Measurements from ENCODE around the gene RIT2.

Gene RIT2

DNA sequence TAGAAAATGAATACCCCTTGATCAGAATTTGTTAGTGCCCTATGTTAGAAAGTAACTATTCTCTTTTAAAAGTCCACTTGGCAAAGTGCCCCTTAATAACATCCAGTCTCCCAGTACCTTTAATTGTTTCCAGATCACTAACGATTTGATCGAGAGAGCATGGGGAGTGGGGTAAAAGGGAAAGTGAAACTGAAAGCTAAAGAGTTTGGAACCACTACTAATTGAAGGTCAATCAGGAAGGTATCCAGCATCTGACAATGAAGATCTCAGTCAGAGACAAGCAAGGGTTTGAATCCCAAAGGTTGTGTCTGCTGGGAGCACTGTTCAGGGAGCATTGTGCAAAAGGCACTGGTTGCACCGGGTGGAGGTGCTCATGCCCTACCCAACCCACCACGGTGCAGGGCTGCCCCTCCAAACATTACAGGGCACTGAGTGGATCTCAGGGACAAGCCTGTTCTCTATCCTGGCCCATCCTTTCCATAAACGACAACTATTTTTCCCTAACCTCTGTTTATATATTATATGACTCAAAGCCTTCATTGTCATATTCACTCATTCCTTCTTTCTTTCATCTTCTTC, 14.6 kb upstream of the RIT2 start:
- Histone ChIP-seq H3K9me2 (ENCODE audit: low read depth, low read length) (no peaks in the 10 kb centered on the region), H3K4me3 (ENCODE audit: low read depth, low read length, poor library complexity, severe bottlenecking) (no peak overlapping the region), H3K27me3 (ENCODE audit: insufficient read depth, low read length) (no peaks in the 10 kb centered on the region), H3K27ac (ENCODE audit: low read depth, low read length, poor library complexity, severe bottlenecking) (no peak overlapping the region), H3K36me3 (ENCODE audit: insufficient read depth, low read length) (no peaks in the 10 kb centered on the region), H3K4me1 (ENCODE audit: insufficient read depth, low read length, severe bottlenecking) (no peaks in the 10 kb centered on the region), H3K79me2 (ENCODE audit: insufficient read depth, low read length) (no peaks in the 10 kb centered on the region), H2AFZ (ENCODE audit: low read length) (no peak overlapping the region), H3K9ac (ENCODE audit: low read length) (no peak overlapping the region), H3K9me3 (ENCODE audit: low read length) (no peaks in the 10 kb centered on the region), H3K4me2 (ENCODE audit: low read length) (no peak overlapping the region), H4K20me1 (ENCODE audit: insufficient read depth, low read length) (no peaks in the 10 kb centered on the region), H3F3A (ENCODE audit: insufficient read depth, low read length) (no peaks in the 10 kb centered on the region)
- no peak for TF ChIP-seq EZH2 (IDR thresholded peaks at IDR 0.05; ENCODE audit: borderline replicate concordance, low read length)
- no peak for TF ChIP-seq CTCF (IDR thresholded peaks at IDR 0.05; ENCODE audit: low read length)

DNA sequence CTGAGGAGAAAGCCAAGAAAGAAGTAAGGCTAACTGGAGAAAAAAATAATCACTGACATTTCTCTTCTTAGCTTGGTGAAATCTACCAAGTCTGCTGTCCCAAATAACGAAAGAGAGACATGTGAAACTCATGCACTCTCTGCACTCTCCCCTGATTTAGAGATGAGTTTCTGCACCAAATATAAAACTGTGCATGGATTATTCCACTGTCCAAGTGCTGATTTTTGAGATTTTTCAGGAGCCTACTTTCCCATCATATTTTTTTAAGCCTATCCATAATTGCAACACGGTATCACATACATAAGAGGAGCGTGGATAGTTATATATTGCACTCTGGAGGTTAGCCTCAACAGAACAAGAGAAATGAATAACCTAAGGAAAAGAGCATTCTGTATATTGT, 10.0 kb upstream of the RIT2 start:
- Histone ChIP-seq H3K27me3 (ENCODE audit: insufficient read depth, low read length) (no peaks in the 10 kb centered on the region), H2AFZ (ENCODE audit: low read length) (no peak overlapping the region), H3K79me2 (ENCODE audit: insufficient read depth, low read length) (no peaks in the 10 kb centered on the region), H3K9me2 (ENCODE audit: low read depth, low read length) (no peaks in the 10 kb centered on the region), H4K20me1 (ENCODE audit: insufficient read depth, low read length) (no peaks in the 10 kb centered on the region), H3K9me3 (ENCODE audit: low read length) (no peaks in the 10 kb centered on the region), H3F3A (ENCODE audit: insufficient read depth, low read length) (no peaks in the 10 kb centered on the region), H3K9ac (ENCODE audit: low read length) (no peak overlapping the region), H3K27ac (ENCODE audit: low read depth, low read length, poor library complexity, severe bottlenecking) (no peak overlapping the region), H3K4me3 (ENCODE audit: low read depth, low read length, poor library complexity, severe bottlenecking) (no peak overlapping the region), H3K36me3 (ENCODE audit: insufficient read depth, low read length) (no peaks in the 10 kb centered on the region), H3K4me2 (ENCODE audit: low read length) (no peak overlapping the region), H3K4me1 (ENCODE audit: insufficient read depth, low read length, severe bottlenecking) (no peaks in the 10 kb centered on the region)
- no peak for TF ChIP-seq CTCF (IDR thresholded peaks at IDR 0.05; ENCODE audit: low read length)
- TF ChIP-seq EZH2 (IDR thresholded peaks at IDR 0.05; ENCODE audit: borderline replicate concordance, low read length) = no peak

- Histone ChIP-seq H3K9me3 (ENCODE audit: low read length) (no peaks in the 10 kb centered on the region), H3K4me2 (ENCODE audit: low read length) (no peak overlapping the region), H2AFZ (ENCODE audit: low read length) (no peak overlapping the region), H3K27ac (ENCODE audit: low read depth, low read length, poor library complexity, severe bottlenecking) (no peak overlapping the region), H3K9ac (ENCODE audit: low read length) (no peak overlapping the region), H3K9me2 (ENCODE audit: low read depth, low read length) (no peaks in the 10 kb centered on the region), H4K20me1 (ENCODE audit: insufficient read depth, low read length) (no peaks in the 10 kb centered on the region), H3K4me1 (ENCODE audit: insufficient read depth, low read length, severe bottlenecking) (no peaks in the 10 kb centered on the region), H3K79me2 (ENCODE audit: insufficient read depth, low read length) (no peaks in the 10 kb centered on the region), H3K4me3 (ENCODE audit: low read depth, low read length, poor library complexity, severe bottlenecking) (no peak overlapping the region), H3F3A (ENCODE audit: insufficient read depth, low read length) (no peaks in the 10 kb centered on the region), H3K36me3 (ENCODE audit: insufficient read depth, low read length) (no peaks in the 10 kb centered on the region), H3K27me3 (ENCODE audit: insufficient read depth, low read length) (no peaks in the 10 kb centered on the region)
- TF ChIP-seq EZH2 (IDR thresholded peaks at IDR 0.05; ENCODE audit: borderline replicate concordance, low read length) = no peak
- no peak for TF ChIP-seq CTCF (IDR thresholded peaks at IDR 0.05; ENCODE audit: low read length)
These were observed 7.5 kb upstream of the RIT2 start for GRCh38 chr18:43122955-43123354.

Measured in OCI-LY1 (cell line).